ENCODE measurements around the gene ALLC.
"Not testable (repeated sequence)": the region's sequence is repeated elsewhere in the genome, so short reads cannot be mapped to it uniquely, and the experiment has no call there.

Gene ALLC

DNA sequence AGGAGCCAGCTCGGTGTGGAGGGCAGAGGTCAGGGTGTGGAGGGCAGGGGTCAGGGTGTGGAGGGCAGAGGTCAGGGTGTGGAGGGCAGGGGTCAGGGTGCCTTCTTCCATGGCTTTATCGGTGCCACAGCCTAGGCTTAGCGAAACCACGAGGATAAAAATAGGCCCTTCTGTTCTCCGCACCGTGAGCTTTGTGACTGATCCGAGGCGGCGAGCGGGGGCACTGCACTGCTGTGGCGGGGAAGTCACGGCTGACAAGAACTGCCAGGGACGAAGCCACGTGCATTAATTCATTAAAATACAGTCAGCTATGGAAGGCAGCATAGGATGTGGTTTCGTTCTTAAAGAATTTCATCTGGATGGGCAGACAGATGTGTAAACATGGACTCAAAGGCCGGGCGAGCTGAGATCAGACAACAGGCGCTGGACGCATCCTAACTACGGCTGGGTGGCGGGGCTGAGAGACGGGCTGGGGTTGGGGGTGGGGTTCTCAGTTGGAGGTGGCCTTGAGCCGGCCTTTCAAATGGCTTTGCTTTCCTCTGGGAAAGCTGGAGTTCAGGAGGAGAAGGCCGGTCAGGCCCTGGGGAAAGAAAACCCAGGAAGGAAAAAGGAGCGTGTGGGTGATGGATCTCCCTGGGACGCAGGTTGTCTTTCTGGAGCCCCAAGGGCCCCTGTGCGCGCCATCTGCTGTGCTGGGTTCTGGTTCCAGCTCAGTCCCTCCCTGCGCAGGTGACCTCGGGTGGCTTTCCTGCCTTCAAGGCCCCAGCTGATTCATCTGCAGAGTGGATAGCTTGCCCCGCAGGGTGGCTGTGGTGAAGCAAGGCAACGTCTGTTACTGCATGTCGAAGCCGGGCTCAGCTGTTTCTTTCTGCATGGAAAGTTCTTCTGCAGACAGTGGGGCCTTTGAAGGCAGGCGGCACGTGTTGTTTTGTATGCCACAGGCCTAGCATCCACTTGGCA is 958 bp upstream of the ALLC start:
- DNase-seq: no peak

- DNase-seq: no peak
Observed at GRCh38 chr2:3659447-3660432, 1.7 kb downstream of the ALLC start.

DNA sequence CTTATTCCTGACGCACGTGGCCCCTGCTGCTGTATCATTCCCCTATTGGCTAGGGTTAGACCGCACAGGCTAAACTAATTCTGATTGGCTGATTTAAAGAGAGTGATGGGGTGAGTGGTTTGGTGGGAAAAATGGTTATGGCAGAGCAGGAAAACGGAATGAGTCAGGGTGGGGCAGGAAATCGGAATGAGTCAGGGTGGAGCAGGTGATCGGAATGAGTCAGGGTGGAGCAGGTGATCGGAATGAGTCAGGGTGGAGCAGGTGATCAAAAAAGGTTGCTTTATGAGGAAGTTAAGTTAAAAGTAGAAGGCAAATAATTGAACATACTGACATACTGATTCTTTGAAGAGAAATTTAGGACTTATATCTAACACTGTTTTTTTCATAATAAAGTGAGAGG is 2.6 kb downstream of the ALLC start:
- not testable (repeated sequence) for DNase-seq

GRCh38 chr2:3661149-3661660 is 3.2 kb downstream of the ALLC start:
- DNase-seq: no peak

GRCh38 chr2:3662239-3662638 is 4.2 kb downstream of the ALLC start:
- DNase-seq: no peak

- no peak for DNase-seq
Observed at GRCh38 chr2:3664118-3664517, 6.1 kb downstream of the ALLC start.

DNA sequence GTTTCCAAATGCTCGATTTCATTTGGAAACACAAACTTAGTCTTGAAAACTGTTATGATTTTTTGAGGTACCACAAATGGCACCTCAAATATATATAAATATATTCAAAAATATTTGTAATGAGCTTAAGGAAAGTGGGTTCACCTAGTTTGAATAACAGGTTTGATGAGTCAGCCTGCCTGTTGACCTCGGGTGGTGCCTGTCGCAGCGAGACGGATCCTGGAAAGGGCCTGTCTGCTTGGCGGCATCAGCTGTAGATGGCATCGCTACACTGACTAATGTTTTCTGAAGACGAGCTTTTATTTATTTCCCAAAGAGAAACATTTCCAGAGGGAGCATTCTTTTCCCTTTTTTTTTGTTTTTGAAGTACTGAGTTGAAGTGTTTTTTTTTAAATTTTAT is 6.9 kb downstream of the ALLC start:
- no peak for DNase-seq

GRCh38 chr2:3665886-3666612 is 8.0 kb downstream of the ALLC start:
- no peak for DNase-seq

GRCh38 chr2:3666613-3666975 is 8.6 kb downstream of the ALLC start:
- no peak for DNase-seq

GRCh38 chr2:3667151-3667631 is 9.2 kb downstream of the ALLC start:
- DNase-seq: no peak

- DNase-seq: no peak
Observed at GRCh38 chr2:3669656-3670055, 11.7 kb downstream of the ALLC start.

DNA sequence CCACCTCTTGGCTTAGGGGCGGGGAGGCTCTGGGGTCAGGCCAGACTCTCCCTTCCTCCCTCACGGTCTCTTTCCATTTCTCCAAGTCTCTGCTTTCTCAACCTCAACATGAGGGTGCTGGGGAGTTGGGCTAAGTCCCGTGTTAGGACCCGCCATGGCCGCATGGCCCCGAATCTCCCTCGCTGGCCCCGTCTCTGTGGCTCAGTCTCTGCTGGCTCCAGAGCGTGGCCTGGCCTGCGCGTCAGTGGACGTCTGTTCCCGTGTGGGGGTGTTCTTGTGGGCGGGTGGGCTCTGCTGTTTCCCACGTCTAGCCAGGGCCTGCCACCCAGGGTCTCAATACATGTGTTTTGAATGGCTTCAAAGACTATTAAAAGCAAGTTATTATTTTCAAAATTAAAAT is 12.4 kb downstream of the ALLC start:
- no peak for DNase-seq

- DNase-seq: no peak
Observed at GRCh38 chr2:3670941-3671340, 12.9 kb downstream of the ALLC start.

DNA sequence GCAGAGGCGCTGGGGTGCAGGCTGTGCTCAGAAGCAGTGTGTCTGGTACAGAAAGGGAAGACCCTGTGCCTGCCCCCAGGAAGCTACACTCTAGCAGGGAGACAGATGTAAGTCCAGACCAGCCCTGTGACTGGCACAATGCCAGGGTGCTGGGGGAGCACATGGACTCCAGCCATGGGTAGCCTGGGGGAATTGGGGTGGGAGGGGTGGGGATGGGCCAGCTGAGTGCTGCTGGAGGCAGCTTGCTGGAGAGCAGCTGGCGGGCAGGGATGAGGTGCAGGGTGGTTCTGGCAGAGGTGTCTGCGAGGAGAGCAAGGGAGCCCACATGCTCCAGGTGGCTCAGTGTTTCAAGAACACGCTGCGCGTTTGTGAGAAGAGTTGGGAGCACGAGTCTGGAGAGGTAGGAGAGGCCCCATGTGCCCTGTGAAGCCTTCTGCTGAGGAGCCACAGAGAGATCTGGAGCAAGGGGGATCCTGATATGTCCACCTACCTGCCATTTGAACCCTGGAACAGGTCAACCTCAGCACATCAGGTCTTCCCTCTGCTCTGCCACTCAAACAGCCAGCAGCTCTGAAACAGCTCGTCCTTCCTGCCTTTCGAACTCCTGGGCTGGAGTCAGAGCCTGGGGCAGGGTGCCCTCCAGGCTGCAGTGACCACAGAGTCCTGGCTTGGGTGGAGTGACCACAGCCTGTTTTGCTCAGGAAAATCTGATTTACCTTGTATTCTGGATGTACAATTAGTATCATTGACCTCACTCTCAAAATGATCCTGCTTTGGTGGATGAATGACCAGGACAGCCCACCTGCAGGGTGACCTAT is 15.1 kb downstream of the ALLC start:
- DNase-seq: no peak

GRCh38 chr2:3674066-3674845 is 16.3 kb downstream of the ALLC start:
- no peak for DNase-seq

GRCh38 chr2:3675687-3676086 is 17.7 kb downstream of the ALLC start:
- no peak for DNase-seq

GRCh38 chr2:3677436-3677835 is 19.4 kb downstream of the ALLC start:
- DNase-seq: no peak

GRCh38 chr2:3678212-3678611 is 20.2 kb downstream of the ALLC start:
- DNase-seq: no peak

- no peak for DNase-seq
Observed at GRCh38 chr2:3679180-3679579, 21.2 kb downstream of the ALLC start.

DNA sequence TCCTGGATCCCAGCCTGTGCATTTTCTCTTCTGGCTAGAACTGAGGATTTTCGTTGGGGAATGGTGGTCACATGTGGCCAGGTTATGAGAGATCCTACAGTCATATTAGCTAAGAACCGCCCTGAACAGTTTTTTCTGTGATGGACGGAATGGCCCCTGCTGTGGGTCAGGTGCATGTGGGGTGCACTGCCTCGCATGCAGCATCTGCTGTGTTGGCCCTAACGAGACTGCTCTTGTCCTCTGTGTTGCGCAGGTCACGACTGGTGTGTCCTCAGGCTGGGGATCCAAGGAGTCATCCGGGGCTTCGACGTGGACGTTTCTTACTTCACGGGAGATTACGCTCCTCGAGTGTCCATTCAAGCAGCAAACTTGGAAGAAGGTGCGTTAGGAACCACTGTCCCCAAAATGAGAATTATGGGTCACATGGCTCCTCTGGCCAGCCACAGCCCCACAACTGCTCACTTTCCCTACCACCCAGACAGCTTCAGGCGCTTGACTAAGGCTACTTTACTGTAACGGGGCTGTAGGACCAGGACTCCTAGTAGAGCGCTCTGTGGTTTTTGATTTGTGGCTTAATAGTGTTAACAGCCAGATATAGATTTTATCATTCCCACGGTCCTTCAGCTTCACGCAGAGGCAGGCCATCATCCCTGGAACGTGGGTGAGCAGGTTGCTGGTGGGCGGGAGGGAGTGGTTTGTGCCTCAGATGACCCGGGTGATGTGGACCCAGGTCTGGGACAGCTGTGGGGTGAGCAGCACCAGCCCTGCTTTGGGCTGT is 21.8 kb downstream of the ALLC start:
- DNase-seq: no peak
